SK-N-SH (cell line): ENCODE results near the gene MEP1A. TPM values are rescaled to one million over a fixed set of nuclear protein-coding genes. Genes with fewer than 3 reads are reported as not detected.

ENCODE experiments used
- CTCF ChIA-PET: fragments of 300-600, 350-600 bp; formaldehyde crosslinking; extraction: SDS; loops from one replicate; lab custom pipeline; 2021; lab: Yijun Ruan, JAX
- POLR2A ChIA-PET: fragments of 350-600 bp; sonication (Branson Sonifier 250); formaldehyde crosslinking; extraction: SDS; loops from one replicate; lab custom pipeline; 2020; ENCODE audit warnings: antibody characterized with exemption, inconsistent platforms; lab: Yijun Ruan, JAX
- DNase-seq: peaks from one replicate; pipeline ENCODE4 v3.0.0; 2012
- H2AFZ ChIP-seq: fragments of 200-600 bp; sonication (generic); 2 replicates; pipeline ENCODE4 v1.8.1; 2016; ENCODE audit warnings: antibody characterized with exemption, mild to moderate bottlenecking, low read depth
- H3F3A ChIP-seq: fragments of 200-600 bp; sonication (generic); replicated peaks from 2 replicates; pipeline ENCODE3; 2016; ENCODE audit warnings: antibody characterized with exemption, mild to moderate bottlenecking; ENCODE audit not compliant: insufficient read depth
- H3K27ac ChIP-seq, 2 experiments: fragments of 200-500 bp in 1 of 2; fragments of 200-600 bp in 1 of 2; sonication (Bioruptor generic) in 1 of 2; sonication (generic), shearing (Covaris generic) in 1 of 2; 2 replicates each; pipeline versions ENCODE4 v1.5.1 to v1.6.1; 2014 to 2016; ENCODE audit warnings: low read depth in 2 of 2, inconsistent platforms in 1 of 2, low read length in 1 of 2, mild to moderate bottlenecking in 1 of 2, mixed read lengths in 1 of 2
- H3K27me3 ChIP-seq: fragments of 200-600 bp; sonication (generic), shearing (Covaris generic); 2 replicates; pipeline ENCODE4 v1.6.1; 2016; ENCODE audit warnings: mixed run types; ENCODE audit not compliant: insufficient read depth
- H3K36me3 ChIP-seq, 2 experiments: fragments of 200-500 bp in 1 of 2; fragments of 200-600 bp in 1 of 2; sonication (Bioruptor generic) in 1 of 2; sonication (generic) in 1 of 2; replicated peaks in 1 of 2; 2 replicates each; pipeline versions ENCODE3 to v1.5.1; 2014 to 2016; ENCODE audit warnings: low read length in 1 of 2, mild to moderate bottlenecking in 1 of 2; ENCODE audit not compliant: insufficient read depth in 2 of 2, control insufficient read depth in 1 of 2
- H3K4me1 ChIP-seq, 2 experiments: fragments of 200-500 bp in 1 of 2; fragments of 200-600 bp in 1 of 2; sonication (Bioruptor generic) in 1 of 2; sonication (generic), shearing (Covaris generic) in 1 of 2; 2 replicates each; pipeline versions ENCODE4 v1.5.1 to v1.6.1; 2014 to 2016; ENCODE audit warnings: low read depth in 1 of 2, low read length in 1 of 2, mixed run types in 1 of 2; ENCODE audit not compliant: insufficient read depth in 2 of 2, control insufficient read depth in 1 of 2
- H3K4me2 ChIP-seq: fragments of 200-600 bp; sonication (generic), shearing (Covaris generic); 2 replicates; pipeline ENCODE4 v1.6.1; 2017; ENCODE audit warnings: mixed run types
- H3K4me3 ChIP-seq, 2 experiments: fragments of 200-500 bp in 1 of 2; fragments of 200-600 bp in 1 of 2; sonication (Bioruptor generic) in 1 of 2; sonication (generic), shearing (Covaris generic) in 1 of 2; 2 replicates each; pipeline versions ENCODE4 v1.5.1 to v1.8.1; 2014 to 2016; ENCODE audit warnings: low read depth in 2 of 2, inconsistent platforms in 1 of 2, low read length in 1 of 2, mild to moderate bottlenecking in 1 of 2, mixed read lengths in 1 of 2, moderate library complexity in 1 of 2
- H3K79me2 ChIP-seq: fragments of 200-600 bp; sonication (generic); 2 replicates; pipeline ENCODE4 v1.8.1; 2017; ENCODE audit warnings: mild to moderate bottlenecking; ENCODE audit not compliant: insufficient read depth
- H3K9ac ChIP-seq: fragments of 200-600 bp; sonication (generic); 2 replicates; pipeline ENCODE4 v1.6.1; 2017; ENCODE audit warnings: mixed run types
- H3K9me2 ChIP-seq: fragments of 200-600 bp; sonication (generic); 2 replicates; pipeline ENCODE4 v1.6.1; 2017; ENCODE audit warnings: mixed run types
- H3K9me3 ChIP-seq: fragments of 200-600 bp; sonication (generic); 2 replicates; pipeline ENCODE4 v1.6.1; 2017; ENCODE audit warnings: mixed run types, mild to moderate bottlenecking, moderate library complexity
- H4K20me1 ChIP-seq: fragments of 200-600 bp; sonication (generic); 2 replicates; pipeline ENCODE4 v1.6.1; 2017; ENCODE audit warnings: mild to moderate bottlenecking, mixed run types; ENCODE audit not compliant: insufficient read depth
- CHD2 ChIP-seq: fragments of 150-350 bp; IDR thresholded peaks from 2 replicates; pipeline ENCODE4 v1.6.1; 2018; ENCODE audit warnings: low read length; ENCODE audit not compliant: partially characterized antibody
- EZH2phosphoT487 ChIP-seq: fragments of 200-600 bp; sonication (generic); IDR thresholded peaks from 2 replicates; pipeline ENCODE4 v1.6.1; 2017; ENCODE audit warnings: low read depth, mixed run types, mild to moderate bottlenecking, antibody characterized with exemption, moderate library complexity, borderline replicate concordance
- FOSL2 ChIP-seq: IDR thresholded peaks from 2 replicates; pipeline ENCODE4 v1.4.0; 2012; ENCODE audit warnings: low read depth, mild to moderate bottlenecking, moderate library complexity, borderline replicate concordance
- FOXJ3 ChIP-seq: sonication (generic); formaldehyde crosslinking; IDR thresholded peaks from 2 replicates; pipeline ENCODE4 v1.5.1; 2020; ENCODE audit warnings: mild to moderate bottlenecking, missing genetic modification reagents
- FOXM1 ChIP-seq: IDR thresholded peaks from 2 replicates; pipeline ENCODE4 v1.4.0; 2012; ENCODE audit warnings: low read depth, mild to moderate bottlenecking
- GABPA ChIP-seq: IDR thresholded peaks from 2 replicates; pipeline ENCODE4 v1.4.0; 2012; ENCODE audit warnings: low read depth, mild to moderate bottlenecking
- IRF3 ChIP-seq: fragments of 150-350 bp; IDR thresholded peaks from 2 replicates; pipeline ENCODE4 v1.6.1; 2016; ENCODE audit warnings: mild to moderate bottlenecking, low read depth, low read length
- JUND ChIP-seq: IDR thresholded peaks from 2 replicates; pipeline ENCODE4 v1.4.0; 2012
- MEF2A ChIP-seq: IDR thresholded peaks from 2 replicates; pipeline ENCODE4 v1.4.0; 2012; ENCODE audit warnings: low read depth, borderline replicate concordance
- NFIC ChIP-seq: IDR thresholded peaks from 2 replicates; pipeline ENCODE4 v1.4.0; 2012; ENCODE audit warnings: borderline replicate concordance
- NRF1 ChIP-seq: IDR thresholded peaks from 2 replicates; pipeline ENCODE4 v1.6.1; 2012; ENCODE audit warnings: low read depth, mild to moderate bottlenecking, low read length
- RCOR1 ChIP-seq: fragments of 150-350 bp; IDR thresholded peaks from 2 replicates; pipeline ENCODE4 v1.6.1; 2017; ENCODE audit warnings: antibody characterized with exemption, low read length
- RXRA ChIP-seq: IDR thresholded peaks from 2 replicates; pipeline ENCODE4 v1.4.0; 2012; ENCODE audit warnings: low read depth, mild to moderate bottlenecking, borderline replicate concordance
- TEAD4 ChIP-seq: IDR thresholded peaks from 2 replicates; pipeline ENCODE4 v1.4.0; 2012; ENCODE audit warnings: mild to moderate bottlenecking, borderline replicate concordance; ENCODE audit not compliant: insufficient read depth
- USF1 ChIP-seq: IDR thresholded peaks from 2 replicates; pipeline ENCODE4 v1.4.0; 2012; ENCODE audit warnings: low read depth, borderline replicate concordance
- USF2 ChIP-seq: fragments of 150-350 bp; IDR thresholded peaks from 2 replicates; pipeline ENCODE4 v1.6.1; 2017; ENCODE audit warnings: antibody characterized with exemption, low read length, low read depth, borderline replicate concordance
- WGBS: methylation state at CpG from one replicate; pipeline ENCODE4 v1.1.6; 2017; ENCODE audit warnings: low lambda C conversion rate; 5-methylcytosine and 5-hydroxymethylcytosine counted together
- polyA plus RNA-seq, 3 experiments: library from polyadenylated mRNA; depleted of rRNA; stranded (reverse); fragments of >200 nt; gene quantifications; 2 replicates each; pipeline ENCODE4 v1.2.3, GENCODE V29; 2012

The MEP1A gene
- polyA plus RNA-seq, 1 of the 3 experiments (the other 2 are of a cell fraction): not detected

GRCh38 chr6:46862381-46862780 is 69.2 kb downstream of the MEP1A start:
- no peak overlapping the region for H3K27ac ChIP-seq
- no peak overlapping the region for H3K9ac ChIP-seq
- no peaks in the 10 kb centered on the region for H3K9me2 ChIP-seq
- WGBS: 10% methylated on average over 2 of the region's 2 CpGs
- no peaks in the 10 kb centered on the region for H3K9me3 ChIP-seq
- H3K4me3 ChIP-seq: no peak overlapping the region
- no peak for DNase-seq
- no peaks in the 10 kb centered on the region for H3F3A ChIP-seq
- no peaks in the 10 kb centered on the region for H3K36me3 ChIP-seq
- H2AFZ ChIP-seq: no peak overlapping the region
- CTCF ChIA-PET: interaction anchor here (3.1 kb wide), 1 partner anchor 13 kb away, joined by 17 read pairs; no protein-coding TSS in a partner anchor
- H3K27me3 ChIP-seq: peaks cover 21% of the 10 kb centered on the region; the same call in 1 of the 2 replicates
- no peaks in the 10 kb centered on the region for H3K4me1 ChIP-seq
- no peaks in the 10 kb centered on the region for H3K79me2 ChIP-seq
- no peak for TF ChIP-seq IRF3
- TF ChIP-seq FOSL2: no peak
- TF ChIP-seq, all 33 proteins: peak for 0
- no peak overlapping the region for H3K4me2 ChIP-seq
- no peaks in the 10 kb centered on the region for H4K20me1 ChIP-seq
- POLR2A ChIA-PET: no interaction called here

- Histone ChIP-seq H3K9me3 (no peaks in the 10 kb centered on the region), H3K27ac (no peak overlapping the region), H3K4me3 (no peak overlapping the region), H3K4me2 (no peak overlapping the region), H3K79me2 (no peaks in the 10 kb centered on the region), H3F3A (no peaks in the 10 kb centered on the region), H3K9ac (no peak overlapping the region), H3K4me1 (no peaks in the 10 kb centered on the region), H3K36me3 (no peaks in the 10 kb centered on the region), H3K27me3 (peaks cover 21% of the 10 kb centered on the region; the same call in 1 of the 2 replicates), H3K9me2 (no peaks in the 10 kb centered on the region), H2AFZ (no peak overlapping the region), H4K20me1 (no peaks in the 10 kb centered on the region)
- WGBS: 5% methylated on average over 3 of the region's 3 CpGs
- TF ChIP-seq MEF2A (no peak), USF2 (no peak), TEAD4 (no peak), FOXJ3 (CRISPR knock-in tag) (no peak), NRF1 (no peak), GABPA (no peak), RXRA (no peak), JUND (no peak)
- ChIA-PET POLR2A (no interaction called here), CTCF (interaction anchor here (2.6 to 3.8 kb wide), 2 partner anchors 8 to 15 kb away, joined by 16 to 18 read pairs; no protein-coding TSS in a partner anchor)
- DNase-seq: no peak
Measured at GRCh38 chr6:46863791-46864190, 70.6 kb downstream of the MEP1A start.

- Histone ChIP-seq H3K27me3 (peaks cover 18% of the 10 kb centered on the region; the same call in 1 of the 2 replicates), H3K27ac (no peak overlapping the region), H3K9me2 (no peaks in the 10 kb centered on the region), H3K4me3 (no peak overlapping the region), H3K36me3 (no peaks in the 10 kb centered on the region), H3K79me2 (no peaks in the 10 kb centered on the region), H4K20me1 (no peaks in the 10 kb centered on the region), H3K4me2 (no peak overlapping the region), H3F3A (no peaks in the 10 kb centered on the region), H3K4me1 (no peaks in the 10 kb centered on the region), H2AFZ (no peak overlapping the region), H3K9me3 (no peaks in the 10 kb centered on the region), H3K9ac (no peak overlapping the region)
- CTCF ChIA-PET: interaction anchor here (2.6 to 3.8 kb wide), 2 partner anchors 9 to 16 kb away, joined by 16 to 18 read pairs; no protein-coding TSS in a partner anchor
- no peak for DNase-seq
- TF ChIP-seq EZH2phosphoT487 (no peak), CHD2 (no peak), FOXM1 (no peak), RCOR1 (no peak), NRF1 (no peak), USF1 (no peak), NFIC (no peak), FOXJ3 (CRISPR knock-in tag) (no peak), GABPA (no peak), USF2 (no peak)
- 8% methylated on average over 2 of the region's 2 CpGs for WGBS
- POLR2A ChIA-PET: no interaction called here
Measured at GRCh38 chr6:46865221-46865620, 72.0 kb downstream of the MEP1A start.
